GM23338 (cell line): ENCODE results near the gene CCND1. TPM values are rescaled to one million over a fixed set of nuclear protein-coding genes. Genes with fewer than 3 reads are reported as not detected.

Experiments used
- ATAC-seq: fragments of 200-7000 bp; cut with Tn5 transposase; 3 replicates; pipeline ENCODE4 v1.9.1; 2020
- DNase-seq: peaks from one replicate; pipeline ENCODE4 v3.0.0-alpha.2; 2015; ENCODE audit warnings: low spot score
- H2AFZ ChIP-seq: fragments of 200-600 bp; sonication (generic); 2 replicates; pipeline ENCODE4 v1.8.0; 2016; ENCODE audit warnings: antibody characterized with exemption, mild to moderate bottlenecking, moderate library complexity
- H3F3A ChIP-seq: fragments of 200-600 bp; sonication (generic); replicated peaks from 2 replicates; pipeline ENCODE4 v1.8.0; 2017; ENCODE audit warnings: antibody characterized with exemption, mixed run types, low read depth
- H3K27ac ChIP-seq: fragments of 200-600 bp; sonication (generic); 2 replicates; pipeline ENCODE4 v1.6.1; 2016; ENCODE audit warnings: low read depth
- H3K27me3 ChIP-seq: fragments of 200-600 bp; sonication (generic); 2 replicates; pipeline ENCODE4 v1.8.0; 2016; ENCODE audit warnings: mild to moderate bottlenecking, mixed run types, moderate library complexity; ENCODE audit not compliant: insufficient read depth
- H3K36me3 ChIP-seq: fragments of 200-600 bp; sonication (generic); 2 replicates; pipeline ENCODE4 v1.8.0; 2016; ENCODE audit warnings: mild to moderate bottlenecking; ENCODE audit not compliant: insufficient read depth
- H3K4me1 ChIP-seq: fragments of 200-600 bp; sonication (generic); 2 replicates; pipeline ENCODE4 v1.8.0; 2016; ENCODE audit warnings: mild to moderate bottlenecking, moderate library complexity; ENCODE audit not compliant: insufficient read depth
- H3K4me2 ChIP-seq: fragments of 200-600 bp; sonication (generic); 2 replicates; pipeline ENCODE4 v1.7.1; 2017; ENCODE audit warnings: mixed run types
- H3K4me3 ChIP-seq: fragments of 200-600 bp; sonication (generic); 2 replicates; pipeline ENCODE4 v1.6.1; 2016; ENCODE audit warnings: mixed run types
- H3K79me2 ChIP-seq: fragments of 200-600 bp; sonication (generic); replicated peaks from 2 replicates; pipeline ENCODE4 v1.8.0; 2017; ENCODE audit warnings: mild to moderate bottlenecking; ENCODE audit not compliant: insufficient read depth
- H3K9me2 ChIP-seq: fragments of 200-600 bp; sonication (generic); 2 replicates; pipeline ENCODE4 v1.8.0; 2017; ENCODE audit not compliant: insufficient read depth
- H4K20me1 ChIP-seq: fragments of 200-600 bp; sonication (generic); replicated peaks from 2 replicates; pipeline ENCODE4 v1.8.0; 2017; ENCODE audit warnings: mild to moderate bottlenecking; ENCODE audit not compliant: insufficient read depth
- H3K27ac Mint-ChIP-seq: 2 replicates; pipeline ENCODE4 v1.8.0; 2020; ENCODE audit warnings: inconsistent platforms, mild to moderate bottlenecking, moderate library complexity, mixed read lengths
- H3K27me3 Mint-ChIP-seq: 3 replicates; pipeline ENCODE4 v1.8.0; 2022; ENCODE audit warnings: low read depth, mild to moderate bottlenecking, moderate library complexity, mixed read lengths, inconsistent platforms; ENCODE audit not compliant: insufficient read depth, poor library complexity
- H3K36me3 Mint-ChIP-seq: 3 replicates; pipeline ENCODE4 v1.8.0; 2021; ENCODE audit warnings: low read depth, mild to moderate bottlenecking, inconsistent platforms, moderate library complexity, mixed read lengths
- H3K4me1 Mint-ChIP-seq: 3 replicates; pipeline ENCODE4 v1.8.0; 2020; ENCODE audit warnings: mild to moderate bottlenecking, inconsistent platforms, mixed read lengths
- H3K4me3 Mint-ChIP-seq: 3 replicates; pipeline ENCODE4 v1.8.0; 2021; ENCODE audit warnings: moderate library complexity, mild to moderate bottlenecking, inconsistent platforms, mixed read lengths
- H3K9me3 Mint-ChIP-seq: 3 replicates; pipeline ENCODE4 v1.8.0; 2020; ENCODE audit warnings: moderate library complexity, mild to moderate bottlenecking, inconsistent platforms, mixed read lengths
- CREB1 ChIP-seq: fragments of 250-450 bp; sonication (Bioruptor Pico); IDR thresholded peaks from 2 replicates; pipeline ENCODE4 v1.5.0; 2020; ENCODE audit warnings: low read depth, mild to moderate bottlenecking, moderate library complexity
- CTCF ChIP-seq, 2 experiments: fragments of 200-600 bp in 1 of 2; sonication (generic) in 1 of 2; conservative IDR thresholded peaks; 2 replicates each; pipeline versions ENCODE4 v1.5.1 to v1.6.1; 2016 to 2017; ENCODE audit warnings: antibody characterized with exemption in 2 of 2, low read depth in 2 of 2, mild to moderate bottlenecking in 2 of 2, moderate library complexity in 1 of 2
- ETS1 ChIP-seq: IDR thresholded peaks from 2 replicates; pipeline ENCODE4 v1.6.1; 2016; ENCODE audit warnings: antibody characterized with exemption
- EZH2 ChIP-seq: fragments of 200-600 bp; sonication (generic); IDR thresholded peaks from one replicate; pipeline ENCODE4 v1.8.0; 2017; ENCODE audit warnings: antibody characterized with exemption, mild to moderate bottlenecking, low read depth; ENCODE audit not compliant: unreplicated experiment
- EZH2phosphoT487 ChIP-seq: fragments of 200-600 bp; sonication (generic); IDR thresholded peaks from one replicate; pipeline ENCODE4 v1.8.1; 2018; ENCODE audit warnings: antibody characterized with exemption; ENCODE audit not compliant: unreplicated experiment
- JUNB ChIP-seq: IDR thresholded peaks from one replicate; pipeline ENCODE4 v1.6.1; 2016; ENCODE audit warnings: antibody characterized with exemption; ENCODE audit not compliant: unreplicated experiment
- NANOG ChIP-seq: IDR thresholded peaks from 2 replicates; pipeline ENCODE4 v1.6.1; 2016; ENCODE audit warnings: antibody characterized with exemption, borderline replicate concordance
- POLR2AphosphoS5 ChIP-seq: IDR thresholded peaks from 2 replicates; pipeline ENCODE4 v1.6.1; 2016; ENCODE audit warnings: antibody characterized with exemption, low read depth
- REST ChIP-seq: IDR thresholded peaks from one replicate; pipeline ENCODE4 v1.6.1; 2018; ENCODE audit warnings: antibody characterized with exemption; ENCODE audit not compliant: unreplicated experiment
- STAT1 ChIP-seq: IDR thresholded peaks from one replicate; pipeline ENCODE4 v1.6.1; 2016; ENCODE audit warnings: antibody characterized with exemption; ENCODE audit not compliant: unreplicated experiment
- ZNF114 ChIP-seq: fragments of 250-450 bp; sonication (Bioruptor Pico); IDR thresholded peaks from 2 replicates; pipeline ENCODE4 v1.5.0; 2020; ENCODE audit warnings: mild to moderate bottlenecking, moderate library complexity
- ZNF331 ChIP-seq: fragments of 250-450 bp; sonication (Bioruptor Pico); IDR thresholded peaks from 2 replicates; pipeline ENCODE4 v1.5.0; 2020; ENCODE audit warnings: low read depth, mild to moderate bottlenecking, moderate library complexity
- ZNF462 ChIP-seq: fragments of 250-450 bp; sonication (Bioruptor Pico); IDR thresholded peaks from 2 replicates; pipeline ENCODE4 v1.5.0; 2020; ENCODE audit warnings: mild to moderate bottlenecking, moderate library complexity
- polyA plus RNA-seq: library from polyadenylated mRNA; unstranded; fragments of >200 nt; fragmentation: Nextera tagmentation; extraction: Ambion mirVana; gene quantifications from 2 replicates; pipeline ENCODE4 v1.2.1, GENCODE V29; 2016
- total RNA-seq: library from RNA; depleted of rRNA; stranded (reverse); fragments of >200 nt; shearing (Covaris generic); gene quantifications from 2 replicates; pipeline ENCODE4 v1.2.3, GENCODE V29; 2014

CCND1 gene
- total and polyA plus RNA-seq, 2 experiments from 2014 or later = 109 to 183 TPM

- Mint-ChIP-seq H3K27ac (0 out of 2 replicates have a peak overlapping the region, but pooled peaks have one; percentile 27), H3K36me3 (peaks cover 39% of the 10 kb centered on the region), H3K4me1 (peaks cover 32% of the 10 kb centered on the region), H3K9me3 (no peaks in the 10 kb centered on the region; the same call in 2 of the 3 replicates), H3K4me3 (no peak overlapping the region), H3K27me3 (peaks cover 15% of the 10 kb centered on the region)
- H3F3A ChIP-seq = 0 out of 2 replicates have a peak, but pooled peaks cover 13% of the 10 kb centered on the region
- no peaks in the 10 kb centered on the region for H3K79me2 ChIP-seq
- H3K4me2 ChIP-seq = no peak overlapping the region
- DNase-seq (peak; percentile 24), ATAC-seq (no peak; the same call in 2 of the 3 replicates)
- no peak overlapping the region for H3K4me3 ChIP-seq
- no peaks in the 10 kb centered on the region for H3K27me3 ChIP-seq
- no peaks in the 10 kb centered on the region for H4K20me1 ChIP-seq
- no peak overlapping the region for H2AFZ ChIP-seq
- no peak for TF ChIP-seq POLR2AphosphoS5
- no peak for TF ChIP-seq EZH2
- no peak for TF ChIP-seq STAT1
- TF ChIP-seq ZNF462 (CRISPR knock-in tag) = no peak
- TF ChIP-seq REST = no peak
- no peak for TF ChIP-seq CREB1 (CRISPR knock-in tag)
- TF ChIP-seq NANOG = no peak
- TF ChIP-seq CTCF (conservative IDR thresholded peaks at IDR 0.05; ENCODE audit: low read depth in 2 of 2) = no peak
- no peak for TF ChIP-seq ETS1
- no peak for TF ChIP-seq ZNF331 (CRISPR knock-in tag)
- TF ChIP-seq EZH2phosphoT487 = no peak
- TF ChIP-seq ZNF114 (CRISPR knock-in tag) = no peak
- no peak for TF ChIP-seq JUNB
- H3K4me1 ChIP-seq = peaks cover 18% of the 10 kb centered on the region
- H3K36me3 ChIP-seq = peaks cover 18% of the 10 kb centered on the region
- H3K27ac ChIP-seq = 0 out of 2 replicates have a peak overlapping the region, but pooled peaks have one; percentile 26
- no peaks in the 10 kb centered on the region for H3K9me2 ChIP-seq
Measured at GRCh38 chr11:69654660-69655478, 13.9 kb downstream of the CCND1 start.
